ENCODE data around the gene SPSB3.

Gene SPSB3

DNA sequence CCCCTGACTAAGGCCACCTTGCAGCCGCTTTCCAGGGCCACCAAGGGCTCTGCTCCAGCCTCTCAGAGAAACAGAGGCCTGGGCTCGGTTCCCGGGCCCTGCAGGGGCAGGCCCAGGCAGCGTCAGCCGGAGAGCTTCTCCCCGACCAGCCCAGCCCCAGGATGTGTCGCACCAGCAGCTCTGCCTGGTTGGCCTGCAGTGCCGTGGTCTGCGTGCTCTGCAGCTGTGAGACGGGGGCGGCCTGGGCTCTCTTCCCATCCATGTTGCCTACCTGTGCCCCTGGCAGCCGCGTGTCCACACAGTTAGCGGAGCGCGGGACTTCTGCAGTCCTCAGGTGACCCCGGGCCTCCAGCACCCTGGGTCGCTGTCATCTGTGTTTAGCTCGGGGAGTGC, 6.3 kb upstream of the SPSB3 start:
- no peak for DNase-seq (ENCODE audit: low read depth)

DNA sequence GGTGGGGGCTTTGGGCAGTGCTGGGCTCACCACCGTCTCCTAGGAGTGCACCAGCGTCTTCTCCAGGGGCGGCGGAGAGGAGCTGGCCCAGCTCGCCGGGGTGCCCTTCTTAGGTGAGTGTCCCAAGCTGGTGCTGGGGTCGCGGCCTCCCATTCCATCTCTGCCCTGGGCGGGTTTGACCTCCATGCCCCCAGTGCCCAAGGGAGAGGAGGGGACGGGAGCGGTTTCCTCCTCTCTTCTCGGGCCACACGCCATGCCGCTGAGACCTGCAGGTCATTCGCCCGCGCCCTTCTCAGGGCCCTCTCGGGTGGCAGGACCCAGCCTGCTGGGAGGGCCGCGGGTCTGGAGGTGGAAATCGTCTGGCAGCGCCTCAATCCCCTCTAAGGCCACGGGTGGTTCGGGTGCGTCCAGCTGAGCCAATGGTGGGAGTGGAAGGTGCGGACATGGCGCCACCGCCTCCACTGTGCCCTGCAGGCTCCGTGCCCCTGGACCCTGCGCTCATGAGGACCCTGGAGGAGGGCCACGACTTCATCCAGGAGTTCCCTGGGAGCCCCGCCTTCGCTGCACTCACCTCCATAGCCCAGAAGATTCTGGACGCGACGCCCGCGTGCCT, 5.8 kb upstream of the SPSB3 start:
- no peak for DNase-seq (ENCODE audit: low read depth)

DNA sequence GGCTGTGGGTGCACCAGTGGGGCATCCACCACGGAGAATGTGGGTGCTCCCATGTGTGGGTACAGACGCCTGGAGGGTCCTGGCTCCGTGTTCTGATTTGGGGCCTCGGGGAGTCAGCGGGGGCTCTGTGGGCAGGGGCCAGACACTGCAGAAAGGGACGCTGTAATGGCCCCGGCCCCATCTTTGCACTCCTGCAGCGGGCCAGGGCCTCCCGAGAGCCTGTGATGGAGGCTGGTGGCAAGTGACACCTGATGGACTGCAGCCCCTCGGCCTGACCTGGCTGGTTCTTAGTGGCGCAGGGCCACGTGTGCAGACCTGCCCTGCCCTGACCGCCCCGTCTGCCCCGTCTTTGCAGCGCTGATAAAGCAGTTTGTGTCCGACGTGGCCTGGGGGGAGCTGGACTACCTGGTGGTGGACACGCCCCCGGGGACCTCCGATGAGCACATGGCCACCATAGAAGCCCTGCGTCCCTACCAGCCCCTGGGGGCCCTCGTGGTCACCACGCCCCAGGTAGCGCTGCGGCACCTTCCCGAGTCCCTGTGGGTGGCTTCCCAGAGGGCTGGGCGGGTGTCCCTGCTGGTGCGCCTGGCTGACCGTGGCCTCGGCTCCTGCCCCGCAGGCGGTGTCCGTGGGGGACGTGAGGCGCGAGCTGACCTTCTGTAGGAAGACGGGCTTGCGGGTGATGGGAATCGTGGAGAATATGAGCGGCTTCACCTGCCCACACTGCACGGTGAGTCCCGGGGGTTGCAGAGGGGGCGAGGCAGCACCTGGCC, 5.1 kb upstream of the SPSB3 start:
- DNase-seq (ENCODE audit: low read depth) = no peak

DNA sequence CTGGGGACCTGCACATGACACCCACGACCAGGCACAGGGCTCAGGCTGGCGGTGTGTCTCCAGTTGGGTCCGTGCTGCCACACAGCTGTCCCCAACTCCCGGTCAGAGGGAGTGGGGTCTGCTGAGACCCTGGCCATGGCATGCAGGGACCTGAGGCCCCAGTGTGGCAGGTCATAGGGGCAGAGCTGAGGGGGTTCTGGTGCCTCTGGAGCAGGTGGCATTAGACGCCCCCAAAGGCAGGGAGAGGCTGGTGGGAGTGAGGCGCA, 4.6 kb upstream of the SPSB3 start:
- no peak for DNase-seq (ENCODE audit: low read depth)

DNA sequence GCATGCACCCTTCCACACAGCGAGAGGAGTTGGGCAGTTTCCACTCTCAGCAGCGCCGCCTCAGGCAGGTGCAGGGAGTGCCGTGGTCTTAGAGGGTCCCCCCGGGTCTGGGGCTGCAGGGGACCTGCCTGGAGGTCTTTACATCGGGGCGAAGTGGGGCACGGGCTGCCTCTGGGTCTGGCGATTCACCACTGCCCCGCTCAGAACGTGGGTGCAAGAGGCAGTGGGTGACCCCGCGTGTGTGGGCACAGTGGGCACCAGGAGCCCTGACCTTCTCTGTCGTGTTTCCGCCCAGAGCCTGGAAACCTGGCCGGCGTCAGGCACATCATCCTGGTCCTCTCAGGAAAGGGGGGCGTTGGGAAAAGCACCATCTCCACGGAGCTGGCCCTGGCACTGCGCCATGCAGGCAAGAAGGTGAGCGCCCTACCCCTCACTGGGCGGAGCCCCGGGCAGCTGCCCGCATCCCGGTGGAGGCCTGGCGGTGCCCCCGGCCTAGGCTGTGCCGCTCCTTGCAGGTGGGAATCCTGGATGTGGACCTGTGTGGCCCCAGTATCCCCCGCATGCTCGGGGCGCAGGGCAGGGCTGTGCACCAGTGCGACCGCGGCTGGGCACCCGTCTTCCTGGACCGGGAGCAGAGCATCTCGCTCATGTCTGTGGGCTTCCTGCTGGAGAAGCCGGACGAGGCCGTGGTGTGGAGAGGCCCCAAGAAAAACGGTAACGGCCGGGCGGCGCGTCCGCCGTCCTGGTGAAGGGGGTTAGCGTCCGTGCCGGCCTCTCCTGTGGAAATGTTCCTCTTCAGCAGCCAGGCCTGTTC, 4.1 kb upstream of the SPSB3 start:
- DNase-seq (ENCODE audit: low read depth) = no peak

DNA sequence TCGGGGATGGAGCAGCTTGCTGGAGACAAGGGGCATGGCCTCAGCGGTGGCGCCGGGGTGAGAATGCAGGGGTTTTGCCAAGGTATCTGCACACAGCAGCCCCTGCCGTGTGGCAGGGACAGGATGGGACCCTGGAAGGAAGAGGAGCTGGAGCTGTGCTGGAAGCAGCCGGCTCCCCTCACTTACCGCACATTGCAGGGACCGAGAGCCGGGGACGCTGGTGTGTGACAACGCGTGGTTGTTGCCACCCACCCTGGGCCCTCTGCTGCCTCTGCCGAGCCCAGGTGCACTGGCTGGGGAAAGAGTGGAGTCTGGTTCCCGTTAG, 3.4 kb upstream of the SPSB3 start:
- DNase-seq (ENCODE audit: low read depth) = no peak

DNA sequence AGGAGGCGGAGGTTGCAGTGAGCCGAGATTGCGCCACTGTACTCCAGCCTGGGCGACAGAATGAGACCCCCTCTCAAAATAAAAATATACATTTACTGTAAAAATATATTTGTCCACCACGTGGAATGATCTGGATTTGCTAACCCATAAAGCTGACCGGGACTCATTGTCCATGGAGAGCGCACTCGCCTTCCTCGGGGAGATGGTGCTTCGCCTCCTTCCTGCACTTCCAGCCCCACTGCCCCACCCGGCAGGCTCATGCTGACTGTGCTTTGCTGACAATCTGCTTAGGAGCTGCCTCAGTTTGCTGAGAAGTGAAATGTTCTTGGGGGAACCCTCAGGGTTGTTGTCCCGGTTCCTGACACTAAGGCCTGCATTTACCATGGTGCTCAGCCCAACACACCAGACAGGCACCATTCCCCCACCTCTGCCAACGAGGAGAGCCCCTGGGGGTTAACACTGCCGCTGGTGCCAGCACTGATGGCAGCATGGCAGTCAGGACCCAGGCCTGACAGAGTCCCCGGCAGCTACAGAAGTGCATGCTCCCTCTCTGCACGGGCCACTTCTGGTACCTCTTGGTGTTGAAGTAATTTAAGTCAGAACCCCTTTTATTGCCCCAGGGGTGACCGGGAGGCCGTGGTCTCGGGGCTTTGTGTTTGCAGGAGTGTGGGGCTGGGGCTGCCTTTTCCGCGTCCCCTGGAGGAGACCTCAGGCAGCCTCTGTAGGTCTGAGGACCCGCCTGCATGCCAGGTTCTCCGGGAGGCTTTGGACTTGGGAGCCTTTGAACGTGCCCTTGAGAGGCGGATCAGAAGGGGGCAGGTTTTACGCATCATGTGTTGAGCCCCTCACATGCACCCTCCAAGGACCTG, 2.8 kb upstream of the SPSB3 start:
- no peak for DNase-seq (ENCODE audit: low read depth)

DNA sequence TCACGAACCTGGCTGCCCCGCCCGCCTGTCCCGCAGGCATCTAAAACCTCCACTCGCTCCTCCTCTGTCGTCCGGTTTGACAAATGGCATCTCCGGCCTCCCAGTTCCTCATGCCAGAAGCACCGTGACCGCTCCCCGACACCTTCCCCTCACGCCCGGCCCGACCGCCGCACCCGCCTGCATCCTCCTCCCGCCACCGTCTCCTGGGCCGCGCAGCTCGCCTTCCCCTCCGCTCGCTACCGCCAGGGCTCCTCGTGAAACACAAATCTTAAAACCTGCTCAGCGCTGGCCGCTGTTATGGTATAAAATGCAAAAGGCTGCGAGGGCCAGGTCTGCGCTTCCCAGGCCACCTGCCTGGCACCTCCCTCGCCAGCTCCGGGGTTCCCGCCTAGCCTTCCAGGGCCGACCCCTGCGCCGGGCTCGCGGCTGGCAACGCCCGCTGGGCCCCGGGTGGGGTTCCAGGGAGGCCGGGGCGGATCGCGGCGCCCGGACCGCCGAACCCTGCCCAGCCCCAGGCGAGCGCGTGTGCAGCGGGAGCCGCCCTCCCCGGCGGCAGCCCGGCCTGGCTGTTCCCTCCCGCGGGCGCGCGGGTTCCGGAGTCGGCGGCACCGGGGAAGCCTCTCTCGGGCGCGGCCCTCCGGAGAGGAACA, 488 bp downstream of the SPSB3 start:
- no peak for DNase-seq (ENCODE audit: low read depth)

DNA sequence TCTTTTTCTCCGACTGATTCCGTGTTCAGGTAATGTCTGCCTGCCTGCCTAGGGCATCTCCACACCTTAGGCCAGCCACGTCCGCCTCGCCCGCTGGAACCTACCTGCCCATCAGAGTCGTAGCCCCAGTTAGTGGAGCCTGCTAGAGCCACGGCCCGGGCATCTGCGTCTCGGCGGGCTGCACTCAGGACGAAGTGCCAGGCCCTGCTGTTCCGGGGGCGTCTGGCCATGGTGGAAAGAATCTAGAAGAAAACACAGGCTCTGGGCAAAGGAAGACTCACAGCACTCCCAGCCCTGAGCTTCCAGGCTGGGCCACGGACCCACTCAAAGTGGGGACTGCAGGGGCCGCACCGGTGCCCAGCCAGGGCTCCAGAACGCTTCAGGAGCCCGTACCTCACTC, 1.1 kb downstream of the SPSB3 start:
- no peak for DNase-seq (ENCODE audit: low read depth)

DNA sequence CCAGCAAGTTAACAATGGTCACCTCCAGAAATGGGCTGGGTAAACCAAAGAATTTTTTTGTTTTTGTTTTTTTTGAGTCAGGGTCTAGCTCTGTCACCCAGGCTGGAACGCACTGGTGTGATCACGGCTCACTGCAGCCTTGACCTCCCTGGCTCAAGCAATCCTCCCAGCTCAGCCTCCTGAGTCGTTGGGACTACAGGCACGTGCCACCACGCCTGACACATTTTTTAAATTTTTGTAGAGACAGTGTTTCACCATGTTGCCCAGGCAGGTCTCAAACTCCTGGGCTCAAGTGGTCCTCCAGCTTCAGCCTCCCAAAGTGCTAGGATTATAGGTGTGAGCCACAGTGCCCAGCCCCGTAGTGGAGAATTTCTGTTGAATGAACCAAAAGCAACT, 1.7 kb downstream of the SPSB3 start:
- DNase-seq (ENCODE audit: low read depth) = no peak

DNA sequence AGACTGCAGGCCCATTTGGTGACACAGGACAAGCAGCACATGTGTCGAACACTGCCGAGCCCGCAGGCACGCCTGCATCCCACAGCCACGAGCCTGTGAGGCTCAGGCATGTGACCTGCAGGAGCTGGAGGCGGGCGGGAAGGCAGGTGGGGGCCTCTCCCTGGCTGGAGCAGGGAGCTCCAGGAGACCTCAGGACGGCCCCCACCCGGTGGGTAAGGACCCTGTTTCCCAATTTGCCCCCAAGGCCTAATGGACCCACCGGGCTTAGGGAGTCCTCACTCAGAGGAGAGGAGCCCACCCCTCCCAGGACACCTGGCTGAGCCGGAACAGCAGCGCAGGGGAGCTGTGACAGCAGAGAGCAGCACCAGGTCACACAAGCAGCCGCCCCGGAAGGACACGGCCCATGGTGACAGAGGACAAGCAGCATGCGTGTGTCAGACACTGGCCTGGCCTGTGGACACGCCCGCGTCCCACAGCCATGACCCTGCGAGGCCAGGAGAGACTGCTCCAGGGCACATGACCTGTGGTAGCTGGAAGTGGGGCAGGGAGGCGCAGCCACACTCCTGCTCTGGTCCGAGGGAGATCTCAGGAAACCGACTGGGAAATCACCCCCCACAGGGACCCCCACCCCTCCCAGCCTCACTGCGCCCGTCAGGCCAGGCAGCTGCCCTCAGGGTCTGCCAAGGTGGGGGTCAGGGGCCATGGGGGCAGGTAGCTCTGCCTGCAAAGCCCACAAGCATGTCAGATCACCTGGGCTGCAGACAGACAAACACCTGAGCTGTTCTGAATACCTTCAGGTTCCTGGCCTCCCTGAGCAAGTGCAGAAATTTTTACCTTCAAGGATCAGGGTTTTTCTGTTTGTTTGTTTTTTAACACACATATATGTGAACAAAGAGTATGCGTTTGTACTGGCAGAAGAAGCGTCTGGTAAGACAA, 2.4 kb downstream of the SPSB3 start:
- DNase-seq (ENCODE audit: low read depth) = no peak

DNA sequence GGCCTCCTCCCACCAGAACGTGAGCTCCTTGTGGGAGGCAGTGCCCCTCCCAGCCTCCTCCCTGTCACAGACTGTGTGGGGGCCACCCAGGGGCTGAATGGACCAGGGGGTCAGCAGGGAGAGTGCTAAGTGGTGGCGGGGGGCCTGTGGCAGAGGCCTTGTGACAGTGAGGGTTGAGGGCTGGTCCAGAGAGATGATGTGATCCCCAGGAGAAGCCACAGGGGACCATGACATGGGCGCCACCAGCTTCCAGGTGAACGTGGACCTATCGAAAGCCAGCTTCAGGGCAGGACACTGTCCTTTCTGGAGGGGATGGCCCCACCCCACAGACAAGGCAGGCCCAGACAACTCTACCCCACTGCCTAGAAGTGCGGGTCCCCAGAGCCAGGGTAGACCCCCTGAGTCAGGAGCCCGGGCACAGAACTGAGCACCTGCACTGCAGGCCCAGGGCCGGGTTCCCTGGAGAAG, 3.1 kb downstream of the SPSB3 start:
- no peak for DNase-seq (ENCODE audit: low read depth)

DNA sequence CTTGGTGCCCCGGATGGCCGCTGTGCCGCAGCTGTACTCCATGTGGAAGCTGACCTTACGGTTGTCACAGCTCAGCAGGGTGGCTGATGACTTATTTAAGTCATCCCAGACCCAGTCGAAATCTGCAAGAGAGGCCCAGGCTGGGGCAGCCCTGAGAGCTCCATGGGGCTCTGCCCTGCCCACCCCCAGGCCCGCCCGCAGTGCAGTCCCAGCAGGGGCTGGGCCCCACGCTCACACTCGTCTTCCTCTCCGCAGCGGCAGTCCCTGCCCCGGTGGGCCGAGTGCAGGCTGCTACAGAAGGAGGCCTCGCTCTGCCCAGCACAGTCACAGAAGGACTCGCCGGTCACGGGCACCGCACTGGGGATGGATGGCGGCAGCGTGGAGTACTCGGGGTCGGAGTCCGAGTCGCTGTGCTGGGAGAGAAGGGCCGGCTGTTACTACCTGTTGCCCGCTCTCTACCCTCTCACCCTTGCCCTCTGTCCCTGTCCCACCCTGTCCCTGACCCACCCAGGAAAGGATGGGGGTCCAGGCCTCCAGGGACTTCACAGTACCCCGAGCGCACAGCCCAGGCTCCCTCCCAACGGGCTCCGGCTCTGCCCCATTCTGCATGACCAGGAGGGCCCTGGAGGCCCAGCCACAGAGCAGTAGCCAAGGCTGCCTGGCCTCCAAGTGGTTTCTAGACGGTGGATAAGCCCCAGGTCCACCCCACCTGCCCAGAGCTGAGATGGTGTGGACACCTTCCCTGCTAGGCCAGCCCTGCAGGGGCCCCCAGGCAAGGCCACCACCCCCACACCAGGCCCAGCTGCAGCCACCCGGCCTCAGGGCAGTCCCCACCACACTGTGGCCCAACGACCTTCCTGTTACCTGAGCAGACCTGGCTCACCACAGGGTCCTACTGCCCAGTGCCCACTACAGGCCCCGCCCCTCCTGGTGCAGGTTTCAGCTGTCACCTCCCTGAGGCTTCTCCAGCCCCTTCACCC, 3.9 kb downstream of the SPSB3 start:
- no peak for DNase-seq (ENCODE audit: low read depth)

DNA sequence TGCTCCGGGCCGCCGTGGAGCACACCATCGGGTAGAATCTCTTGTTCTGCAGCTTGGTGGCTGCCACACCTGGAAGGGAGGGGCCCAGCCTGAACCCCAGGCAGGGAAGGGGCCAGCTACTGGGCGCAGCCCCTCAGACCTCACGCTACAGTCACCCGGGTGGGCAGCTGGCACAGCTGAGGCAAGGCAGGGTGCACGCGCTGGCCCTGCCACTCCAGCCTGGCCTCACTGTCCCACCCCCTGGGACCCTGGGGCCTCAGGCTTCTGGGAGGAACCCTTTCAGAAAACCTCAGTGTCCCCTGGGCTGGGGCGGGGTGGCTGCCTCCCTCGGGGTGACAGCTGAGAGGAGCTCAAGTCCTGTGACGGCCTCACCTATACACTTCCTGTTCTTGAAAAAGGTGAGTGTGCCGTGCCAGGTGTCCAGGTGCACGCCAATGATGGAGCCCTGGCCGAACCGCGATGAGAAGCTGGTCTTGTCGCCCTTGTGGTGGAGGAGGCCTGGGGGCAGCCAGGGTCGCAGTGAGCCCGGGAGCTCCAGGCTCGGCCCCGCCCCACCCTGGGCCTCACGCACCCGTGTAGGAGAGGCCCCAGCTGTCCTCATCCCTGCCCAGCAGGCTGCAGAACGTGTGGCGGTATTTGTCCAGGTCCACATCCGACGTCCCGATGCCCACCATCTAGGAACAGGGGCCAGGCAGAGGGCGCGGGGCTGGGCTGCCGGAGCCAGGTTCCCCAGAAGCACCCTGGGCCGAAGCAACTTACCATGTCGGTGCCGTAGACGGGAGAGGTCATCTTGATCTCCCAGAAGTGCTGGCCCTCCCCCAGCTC, 4.8 kb downstream of the SPSB3 start:
- no peak for DNase-seq (ENCODE audit: low read depth)

DNA sequence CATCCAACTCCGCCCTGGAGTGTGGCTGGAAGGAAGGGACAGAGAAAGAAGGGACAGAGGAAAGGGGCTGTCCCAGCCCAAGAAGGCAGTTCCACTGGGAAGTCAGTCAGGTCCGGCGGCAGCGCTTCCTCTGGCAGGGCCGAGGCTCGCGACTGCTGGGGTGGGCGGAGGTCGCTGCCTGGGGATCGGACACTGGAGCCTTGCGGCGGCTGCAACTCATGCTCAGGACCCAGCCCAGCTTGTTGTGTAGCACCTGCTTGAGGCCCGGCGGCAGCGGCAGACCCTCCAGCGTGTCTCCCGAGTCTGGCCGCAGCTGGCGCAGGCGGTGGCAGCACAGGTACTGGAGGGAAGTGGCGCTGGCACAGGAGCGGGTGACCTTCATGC, 5.4 kb downstream of the SPSB3 start:
- DNase-seq (ENCODE audit: low read depth) = no peak

DNA sequence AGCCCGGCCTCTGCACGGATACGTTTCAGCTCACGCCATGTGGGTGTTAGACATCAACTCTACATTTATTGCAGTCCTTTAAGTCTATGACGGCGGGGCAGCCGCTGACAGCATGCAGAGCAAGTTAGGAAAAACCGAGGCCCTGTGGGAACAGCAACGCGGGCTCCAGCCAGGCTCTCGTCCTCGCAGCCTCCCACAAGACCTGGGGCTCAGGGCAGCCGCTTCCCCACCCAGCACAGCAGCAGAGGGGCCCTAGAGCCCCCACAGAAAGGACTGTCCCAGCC, 5.8 kb downstream of the SPSB3 start:
- no peak for DNase-seq (ENCODE audit: low read depth)

DNA sequence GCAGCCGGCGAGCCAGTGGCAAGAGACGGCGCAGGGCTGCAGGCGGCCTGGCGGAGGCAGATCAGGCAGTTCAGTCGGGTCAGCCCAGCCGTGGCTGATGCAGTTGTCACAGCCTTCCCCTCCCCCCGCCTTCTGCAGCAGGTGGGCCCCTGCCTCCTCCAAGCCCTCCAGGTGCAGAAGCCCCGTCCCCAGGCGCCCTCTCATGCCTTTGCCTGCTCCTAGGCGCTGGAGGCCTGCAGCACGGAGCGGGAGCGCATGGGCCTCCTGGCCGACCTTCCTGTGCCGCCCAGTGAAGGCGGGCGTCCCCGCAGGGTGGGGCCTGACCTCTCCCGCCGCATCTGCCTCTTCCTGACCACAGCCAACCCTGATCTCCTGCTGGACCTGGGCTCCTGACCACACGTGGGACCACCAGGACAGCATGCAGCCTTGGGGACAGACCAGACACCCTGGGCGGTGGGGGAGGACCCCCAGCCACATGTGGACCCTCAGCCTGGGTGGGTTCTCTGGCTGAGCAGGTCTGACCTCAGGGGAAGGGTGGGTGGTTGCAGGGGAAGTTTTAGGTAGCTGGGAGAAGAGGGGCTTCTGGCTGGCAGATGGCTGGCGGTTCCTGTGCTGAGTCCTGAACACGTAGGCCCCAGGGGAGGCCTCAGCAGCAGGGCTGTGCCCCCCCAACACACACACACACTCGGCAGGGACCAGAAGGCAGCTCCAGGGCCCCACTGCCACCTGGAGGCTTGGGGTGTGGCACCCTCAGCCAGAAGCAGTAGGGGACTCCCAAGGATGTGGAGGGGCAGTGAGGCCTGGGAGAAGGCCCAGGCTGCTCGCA, 6.3 kb downstream of the SPSB3 start:
- no peak for DNase-seq (ENCODE audit: low read depth)
